ENCODE data around the gene FAXDC2. TPM values are rescaled to one million over a fixed set of nuclear protein-coding genes. Genes with fewer than 3 reads are reported as not detected.
A peak's percentile ranks its signal among the peaks of the same experiment; 100 is the strongest.

Gene FAXDC2
- total and polyA plus RNA-seq, 9 of the 15 experiments (the other 6 are each of a cell fraction or from before 2014, with no cell fraction given), result 2.4 to 30.0 (median 9.9) TPM

DNA sequence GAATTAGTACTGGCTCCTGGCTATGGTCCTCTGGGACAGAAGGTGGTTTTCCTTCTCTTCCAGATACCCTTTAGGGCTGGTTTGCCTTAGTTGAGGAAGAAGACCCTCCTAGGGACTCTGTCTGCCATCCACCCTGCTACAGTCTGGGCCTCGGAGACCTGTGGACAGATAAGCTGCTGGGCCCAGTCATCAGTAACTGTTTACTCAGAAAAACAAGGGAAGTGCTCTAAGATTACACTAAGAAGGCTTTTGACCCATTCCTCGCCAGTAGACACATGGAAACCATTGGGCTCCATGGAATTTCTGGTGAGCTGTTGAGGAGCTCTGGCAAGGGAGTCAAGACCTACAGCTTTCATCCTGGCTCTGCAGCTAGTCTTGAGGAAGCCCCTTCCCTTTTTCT, 64.0 kb downstream of the FAXDC2 start (continued):
- TF ChIP-seq HNRNPUL1 (IDR thresholded peaks at IDR 0.05; ENCODE audit: low read length), result no peak
- TF ChIP-seq SRF (CRISPR knock-in tag; IDR thresholded peaks at IDR 0.05), result no peak; a peak in 1 of 4 replicates
- TF ChIP-seq NELFE (IDR thresholded peaks at IDR 0.05; ENCODE audit: insufficient read depth, insufficient read length), result no peak
- no peak for TF ChIP-seq EP400 (IDR thresholded peaks at IDR 0.05)
- TF ChIP-seq, protein P1, sequence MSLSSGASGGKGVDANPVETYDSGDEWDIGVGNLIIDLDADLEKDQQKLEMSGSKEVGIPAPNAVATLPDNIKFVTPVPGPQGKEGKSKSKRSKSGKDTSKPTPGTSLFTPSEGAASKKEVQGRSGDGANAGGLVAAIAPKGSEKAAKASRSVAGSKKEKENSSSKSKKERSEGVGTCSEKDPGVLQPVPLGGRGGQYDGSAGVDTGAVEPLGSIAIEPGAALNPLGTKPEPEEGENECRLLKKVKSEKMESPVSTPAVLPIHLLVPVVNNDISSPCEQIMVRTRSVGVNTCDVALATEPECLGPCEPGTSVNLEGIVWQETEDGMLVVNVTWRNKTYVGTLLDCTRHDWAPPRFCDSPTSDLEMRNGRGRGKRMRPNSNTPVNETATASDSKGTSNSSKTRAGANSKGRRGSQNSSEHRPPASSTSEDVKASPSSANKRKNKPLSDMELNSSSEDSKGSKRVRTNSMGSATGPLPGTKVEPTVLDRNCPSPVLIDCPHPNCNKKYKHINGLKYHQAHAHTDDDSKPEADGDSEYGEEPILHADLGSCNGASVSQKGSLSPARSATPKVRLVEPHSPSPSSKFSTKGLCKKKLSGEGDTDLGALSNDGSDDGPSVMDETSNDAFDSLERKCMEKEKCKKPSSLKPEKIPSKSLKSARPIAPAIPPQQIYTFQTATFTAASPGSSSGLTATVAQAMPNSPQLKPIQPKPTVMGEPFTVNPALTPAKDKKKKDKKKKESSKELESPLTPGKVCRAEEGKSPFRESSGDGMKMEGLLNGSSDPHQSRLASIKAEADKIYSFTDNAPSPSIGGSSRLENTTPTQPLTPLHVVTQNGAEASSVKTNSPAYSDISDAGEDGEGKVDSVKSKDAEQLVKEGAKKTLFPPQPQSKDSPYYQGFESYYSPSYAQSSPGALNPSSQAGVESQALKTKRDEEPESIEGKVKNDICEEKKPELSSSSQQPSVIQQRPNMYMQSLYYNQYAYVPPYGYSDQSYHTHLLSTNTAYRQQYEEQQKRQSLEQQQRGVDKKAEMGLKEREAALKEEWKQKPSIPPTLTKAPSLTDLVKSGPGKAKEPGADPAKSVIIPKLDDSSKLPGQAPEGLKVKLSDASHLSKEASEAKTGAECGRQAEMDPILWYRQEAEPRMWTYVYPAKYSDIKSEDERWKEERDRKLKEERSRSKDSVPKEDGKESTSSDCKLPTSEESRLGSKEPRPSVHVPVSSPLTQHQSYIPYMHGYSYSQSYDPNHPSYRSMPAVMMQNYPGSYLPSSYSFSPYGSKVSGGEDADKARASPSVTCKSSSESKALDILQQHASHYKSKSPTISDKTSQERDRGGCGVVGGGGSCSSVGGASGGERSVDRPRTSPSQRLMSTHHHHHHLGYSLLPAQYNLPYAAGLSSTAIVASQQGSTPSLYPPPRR (CRISPR knock-in tag; IDR thresholded peaks at IDR 0.05; ENCODE audit: borderline replicate concordance), result no peak
- 0 out of 2 replicates have a peak, but pooled peaks have one; percentile 31 for TF ChIP-seq TCF3 (CRISPR knock-in tag; IDR thresholded peaks at IDR 0.05)
- no peak for TF ChIP-seq SRSF3 (IDR thresholded peaks at IDR 0.05; ENCODE audit: insufficient read depth, low read length)
- TF ChIP-seq, protein P2, sequence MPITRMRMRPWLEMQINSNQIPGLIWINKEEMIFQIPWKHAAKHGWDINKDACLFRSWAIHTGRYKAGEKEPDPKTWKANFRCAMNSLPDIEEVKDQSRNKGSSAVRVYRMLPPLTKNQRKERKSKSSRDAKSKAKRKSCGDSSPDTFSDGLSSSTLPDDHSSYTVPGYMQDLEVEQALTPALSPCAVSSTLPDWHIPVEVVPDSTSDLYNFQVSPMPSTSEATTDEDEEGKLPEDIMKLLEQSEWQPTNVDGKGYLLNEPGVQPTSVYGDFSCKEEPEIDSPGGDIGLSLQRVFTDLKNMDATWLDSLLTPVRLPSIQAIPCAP (CRISPR knock-in tag; IDR thresholded peaks at IDR 0.05; ENCODE audit: borderline replicate concordance), result no peak
- no peak for TF ChIP-seq ZNF146 (CRISPR knock-in tag; IDR thresholded peaks at IDR 0.05; ENCODE audit: unreplicated experiment)
- peak in 1 of 3 experiments; percentile 10 for TF ChIP-seq YY1 (IDR thresholded peaks at IDR 0.05; ENCODE audit: borderline replicate concordance in 1 of 3, control insufficient read depth in 1 of 3, extremely low read depth in 1 of 3, insufficient read depth in 3 of 3, insufficient read length in 1 of 3, insufficient replicate concordance in 2 of 3, low read depth in 1 of 3, low read length in 2 of 3)
- TF ChIP-seq, protein P3, sequence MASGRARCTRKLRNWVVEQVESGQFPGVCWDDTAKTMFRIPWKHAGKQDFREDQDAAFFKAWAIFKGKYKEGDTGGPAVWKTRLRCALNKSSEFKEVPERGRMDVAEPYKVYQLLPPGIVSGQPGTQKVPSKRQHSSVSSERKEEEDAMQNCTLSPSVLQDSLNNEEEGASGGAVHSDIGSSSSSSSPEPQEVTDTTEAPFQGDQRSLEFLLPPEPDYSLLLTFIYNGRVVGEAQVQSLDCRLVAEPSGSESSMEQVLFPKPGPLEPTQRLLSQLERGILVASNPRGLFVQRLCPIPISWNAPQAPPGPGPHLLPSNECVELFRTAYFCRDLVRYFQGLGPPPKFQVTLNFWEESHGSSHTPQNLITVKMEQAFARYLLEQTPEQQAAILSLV (tag; IDR thresholded peaks at IDR 0.05), result no peak
- 0 out of 2 replicates have a peak, but pooled peaks have one; percentile 14 for TF ChIP-seq CXXC5 (CRISPR knock-in tag; IDR thresholded peaks at IDR 0.05)
- TF ChIP-seq ZNF699 (CRISPR knock-in tag; IDR thresholded peaks at IDR 0.05; ENCODE audit: insufficient replicate concordance), result no peak
- no peak for TF ChIP-seq ZNF121 (CRISPR knock-in tag; conservative IDR thresholded peaks at IDR 0.05)
- TF ChIP-seq SMC3 (conservative IDR thresholded peaks at IDR 0.05; ENCODE audit: insufficient read depth, low read depth, low read length), result no peak
- TF ChIP-seq PPARD (CRISPR knock-in tag; IDR thresholded peaks at IDR 0.05), result no peak
- no peak for TF ChIP-seq NFIX (CRISPR knock-in tag; IDR thresholded peaks at IDR 0.05; ENCODE audit: low read depth)
- TF ChIP-seq, protein P4, sequence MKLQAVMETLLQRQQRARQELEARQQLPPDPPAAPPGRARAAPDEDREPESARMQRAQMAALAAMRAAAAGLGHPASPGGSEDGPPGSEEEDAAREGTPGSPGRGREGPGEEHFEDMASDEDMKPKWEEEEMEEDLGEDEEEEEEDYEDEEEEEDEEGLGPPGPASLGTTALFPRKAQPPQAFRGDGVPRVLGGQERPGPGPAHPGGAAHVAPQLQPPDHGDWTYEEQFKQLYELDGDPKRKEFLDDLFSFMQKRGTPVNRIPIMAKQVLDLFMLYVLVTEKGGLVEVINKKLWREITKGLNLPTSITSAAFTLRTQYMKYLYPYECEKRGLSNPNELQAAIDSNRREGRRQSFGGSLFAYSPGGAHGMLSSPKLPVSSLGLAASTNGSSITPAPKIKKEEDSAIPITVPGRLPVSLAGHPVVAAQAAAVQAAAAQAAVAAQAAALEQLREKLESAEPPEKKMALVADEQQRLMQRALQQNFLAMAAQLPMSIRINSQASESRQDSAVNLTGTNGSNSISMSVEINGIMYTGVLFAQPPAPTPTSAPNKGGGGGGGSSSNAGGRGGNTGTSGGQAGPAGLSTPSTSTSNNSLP (IDR thresholded peaks at IDR 0.05; ENCODE audit: borderline replicate concordance, low read depth, low read length), result no peak
- no peak for TF ChIP-seq KLF10 (CRISPR knock-in tag; IDR thresholded peaks at IDR 0.05)
- no peak for TF ChIP-seq KAT2B (IDR thresholded peaks at IDR 0.05; ENCODE audit: low read depth, low read length)

Data from K562 (cell line).